ENCODE data around the gene EBI3.
A peak's percentile ranks its signal among the peaks of the same experiment; 100 is the strongest.
"Not testable (repeated sequence)": the region's sequence is repeated elsewhere in the genome, so short reads cannot be mapped to it uniquely, and the experiment has no call there.

The EBI3 gene

GRCh38 chr19:4189641-4190040 is 39.7 kb upstream of the EBI3 start:
- no peak for DNase-seq (ENCODE audit: insufficient read length)
- FAIRE-seq = no peak
- TF ChIP-seq POLR2A (IDR thresholded peaks at IDR 0.05; ENCODE audit: low read depth, low read length) = no peak
- no peak for TF ChIP-seq POLR2AphosphoS5 (IDR thresholded peaks at IDR 0.05; ENCODE audit: low read depth, low read length)
- TF ChIP-seq TAF1 (IDR thresholded peaks at IDR 0.05; ENCODE audit: borderline replicate concordance, low read depth, low read length) = no peak

- DNase-seq (ENCODE audit: insufficient read length); FAIRE-seq: not testable (repeated sequence)
Observed at GRCh38 chr19:4192537-4192936, 36.8 kb upstream of the EBI3 start.

- TF ChIP-seq TAF1 (IDR thresholded peaks at IDR 0.05; ENCODE audit: borderline replicate concordance, low read depth, low read length) (no peak), POLR2A (IDR thresholded peaks at IDR 0.05; ENCODE audit: low read depth, low read length) (no peak), POLR2AphosphoS5 (IDR thresholded peaks at IDR 0.05; ENCODE audit: low read depth, low read length) (no peak)
- FAIRE-seq (no peak), DNase-seq (ENCODE audit: insufficient read length) (no peak)
Observed at GRCh38 chr19:4194353-4194752, 35.0 kb upstream of the EBI3 start.

GRCh38 chr19:4196009-4196408 is 33.3 kb upstream of the EBI3 start:
- DNase-seq (ENCODE audit: insufficient read length) (no peak), FAIRE-seq (no peak)
- TF ChIP-seq POLR2AphosphoS5 (IDR thresholded peaks at IDR 0.05; ENCODE audit: low read depth, low read length) = no peak
- no peak for TF ChIP-seq TAF1 (IDR thresholded peaks at IDR 0.05; ENCODE audit: borderline replicate concordance, low read depth, low read length)
- no peak for TF ChIP-seq POLR2A (IDR thresholded peaks at IDR 0.05; ENCODE audit: low read depth, low read length)

GRCh38 chr19:4196587-4197148 is 32.7 kb upstream of the EBI3 start:
- DNase-seq (ENCODE audit: insufficient read length) (no peak), FAIRE-seq (no peak)
- TF ChIP-seq POLR2AphosphoS5 (IDR thresholded peaks at IDR 0.05; ENCODE audit: low read depth, low read length) (no peak), POLR2A (IDR thresholded peaks at IDR 0.05; ENCODE audit: low read depth, low read length) (no peak), TAF1 (IDR thresholded peaks at IDR 0.05; ENCODE audit: borderline replicate concordance, low read depth, low read length) (no peak)

- no peak for FAIRE-seq
Observed at GRCh38 chr19:4197228-4197624, 32.1 kb upstream of the EBI3 start.

GRCh38 chr19:4197625-4198466 is 31.5 kb upstream of the EBI3 start:
- no peak for TF ChIP-seq POLR2AphosphoS5 (IDR thresholded peaks at IDR 0.05; ENCODE audit: low read depth, low read length)
- TF ChIP-seq POLR2A (IDR thresholded peaks at IDR 0.05; ENCODE audit: low read depth, low read length) = no peak
- TF ChIP-seq TAF1 (IDR thresholded peaks at IDR 0.05; ENCODE audit: borderline replicate concordance, low read depth, low read length) = no peak
- peak; percentile 36 for FAIRE-seq
- no peak for DNase-seq (ENCODE audit: insufficient read length)

More at GRCh38 chr19:4197228-4197624, 32.1 kb upstream of the EBI3 start:
- TF ChIP-seq POLR2A (IDR thresholded peaks at IDR 0.05; ENCODE audit: low read depth, low read length) (no peak), POLR2AphosphoS5 (IDR thresholded peaks at IDR 0.05; ENCODE audit: low read depth, low read length) (no peak), TAF1 (IDR thresholded peaks at IDR 0.05; ENCODE audit: borderline replicate concordance, low read depth, low read length) (no peak)
- no peak for DNase-seq (ENCODE audit: insufficient read length)

GRCh38 chr19:4198467-4199126 is 30.7 kb upstream of the EBI3 start:
- no peak for DNase-seq (ENCODE audit: insufficient read length)
- FAIRE-seq = no peak
- TF ChIP-seq TAF1 (IDR thresholded peaks at IDR 0.05; ENCODE audit: borderline replicate concordance, low read depth, low read length) = no peak
- TF ChIP-seq POLR2AphosphoS5 (IDR thresholded peaks at IDR 0.05; ENCODE audit: low read depth, low read length) = no peak
- TF ChIP-seq POLR2A (IDR thresholded peaks at IDR 0.05; ENCODE audit: low read depth, low read length) = no peak

GRCh38 chr19:4199699-4200293 is 29.5 kb upstream of the EBI3 start:
- no peak for TF ChIP-seq POLR2AphosphoS5 (IDR thresholded peaks at IDR 0.05; ENCODE audit: low read depth, low read length)
- no peak for TF ChIP-seq TAF1 (IDR thresholded peaks at IDR 0.05; ENCODE audit: borderline replicate concordance, low read depth, low read length)
- no peak for TF ChIP-seq POLR2A (IDR thresholded peaks at IDR 0.05; ENCODE audit: low read depth, low read length)
- FAIRE-seq (no peak), DNase-seq (ENCODE audit: insufficient read length) (no peak)

- DNase-seq (ENCODE audit: insufficient read length) = no peak
- no peak for FAIRE-seq
- TF ChIP-seq POLR2AphosphoS5 (IDR thresholded peaks at IDR 0.05; ENCODE audit: low read depth, low read length) (no peak), POLR2A (IDR thresholded peaks at IDR 0.05; ENCODE audit: low read depth, low read length) (no peak), TAF1 (IDR thresholded peaks at IDR 0.05; ENCODE audit: borderline replicate concordance, low read depth, low read length) (no peak)
Observed at GRCh38 chr19:4200940-4201542, 28.3 kb upstream of the EBI3 start.

- no peak for TF ChIP-seq POLR2AphosphoS5 (IDR thresholded peaks at IDR 0.05; ENCODE audit: low read depth, low read length)
- no peak for TF ChIP-seq TAF1 (IDR thresholded peaks at IDR 0.05; ENCODE audit: borderline replicate concordance, low read depth, low read length)
- no peak for TF ChIP-seq POLR2A (IDR thresholded peaks at IDR 0.05; ENCODE audit: low read depth, low read length)
- DNase-seq (ENCODE audit: insufficient read length) (no peak), FAIRE-seq (no peak)
Observed at GRCh38 chr19:4201798-4202197, 27.5 kb upstream of the EBI3 start.

Data from GM12892 (cell line).